SK-N-SH treated with all-trans-retinoic acid at 6 μM for 48 hours (cell line): ENCODE measurements around the gene KLK1.

ENCODE experiments used
- ATAC-seq: fragments of 200-7000 bp; cut with Tn5 transposase; 3 replicates; pipeline ENCODE4 v1.9.1; 2020; ENCODE audit warnings: mild to moderate bottlenecking, moderate library complexity
- ARNTL ChIP-seq: fragments of 450-650 bp; formaldehyde crosslinking; IDR thresholded peaks from 2 replicates; pipeline ENCODE4 v1.5.0; 2020; ENCODE audit warnings: low read depth, mild to moderate bottlenecking, moderate library complexity, borderline replicate concordance
- BACH2 ChIP-seq: fragments of 250-450 bp; sonication (Bioruptor Pico); IDR thresholded peaks from 2 replicates; pipeline ENCODE4 v1.9.0; 2021; ENCODE audit warnings: mild to moderate bottlenecking, borderline replicate concordance
- CSDC2 ChIP-seq: fragments of 250-450 bp; sonication (Bioruptor Pico); IDR thresholded peaks from 2 replicates; pipeline ENCODE4 v1.5.0; 2020; ENCODE audit warnings: mild to moderate bottlenecking, moderate library complexity
- ESRRG ChIP-seq: fragments of 250-450 bp; sonication (Bioruptor Pico); IDR thresholded peaks from 2 replicates; pipeline ENCODE4 v1.6.1; 2021; ENCODE audit warnings: mild to moderate bottlenecking
- GLIS3 ChIP-seq: fragments of 250-450 bp; sonication (Bioruptor Pico); IDR thresholded peaks from 2 replicates; pipeline ENCODE4 v1.5.0; 2020; ENCODE audit warnings: mild to moderate bottlenecking, moderate library complexity
- ISL1 ChIP-seq: fragments of 250-450 bp; sonication (Bioruptor Pico); IDR thresholded peaks from 2 replicates; pipeline ENCODE4 v2.1.2; 2022; ENCODE audit warnings: mild to moderate bottlenecking, moderate library complexity
- OSR1 ChIP-seq: fragments of 250-450 bp; sonication (Bioruptor Pico); IDR thresholded peaks from 2 replicates; pipeline ENCODE4 v1.8.0; 2022; ENCODE audit warnings: moderate library complexity, mild to moderate bottlenecking, inconsistent platforms
- PPARA ChIP-seq: fragments of 250-450 bp; sonication (Bioruptor Pico); IDR thresholded peaks from 2 replicates; pipeline ENCODE4 v1.5.0; 2020; ENCODE audit warnings: mild to moderate bottlenecking, borderline replicate concordance
- RARB ChIP-seq: fragments of 250-450 bp; sonication (Bioruptor Pico); IDR thresholded peaks from 2 replicates; pipeline ENCODE4 v1.8.0; 2021; ENCODE audit warnings: mild to moderate bottlenecking, moderate library complexity
- SNAI2 ChIP-seq: fragments of 250-450 bp; sonication (Bioruptor Pico); IDR thresholded peaks from 2 replicates; pipeline ENCODE4 v1.5.0; 2020; ENCODE audit warnings: mild to moderate bottlenecking, moderate library complexity
- TCF4 ChIP-seq: fragments of 250-450 bp; sonication (Bioruptor Pico); IDR thresholded peaks from 2 replicates; pipeline ENCODE4 v1.8.0; 2021; ENCODE audit warnings: mild to moderate bottlenecking, moderate library complexity, borderline replicate concordance
- TOX ChIP-seq: fragments of 250-450 bp; sonication (Bioruptor Pico); IDR thresholded peaks from 2 replicates; pipeline ENCODE4 v1.8.0; 2021; ENCODE audit warnings: mild to moderate bottlenecking, moderate library complexity, borderline replicate concordance
- ZC3H10 ChIP-seq: fragments of 250-450 bp; sonication (Bioruptor Pico); IDR thresholded peaks from 2 replicates; pipeline ENCODE4 v1.5.1; 2021; ENCODE audit warnings: mild to moderate bottlenecking, moderate library complexity
- ZFP3 ChIP-seq: fragments of 250-450 bp; sonication (Bioruptor Pico); IDR thresholded peaks from 2 replicates; pipeline ENCODE4 v1.5.0; 2020; ENCODE audit warnings: mild to moderate bottlenecking, moderate library complexity
- ZFP30 ChIP-seq: fragments of 450-650 bp; formaldehyde crosslinking; IDR thresholded peaks from 2 replicates; pipeline ENCODE4 v1.5.0; 2022; ENCODE audit warnings: mild to moderate bottlenecking, moderate library complexity
- ZNF565 ChIP-seq: fragments of 450-650 bp; formaldehyde crosslinking; conservative IDR thresholded peaks from 2 replicates; pipeline ENCODE4 v1.5.0; 2020; ENCODE audit warnings: low read depth, mild to moderate bottlenecking, moderate library complexity
- ZNF70 ChIP-seq: fragments of 450-650 bp; formaldehyde crosslinking; IDR thresholded peaks from 2 replicates; pipeline ENCODE4 v1.5.0; 2020; ENCODE audit warnings: mild to moderate bottlenecking, moderate library complexity
- ZNF8 ChIP-seq: fragments of 450-650 bp; formaldehyde crosslinking; IDR thresholded peaks from 2 replicates; pipeline ENCODE4 v1.5.0; 2020; ENCODE audit warnings: mild to moderate bottlenecking, moderate library complexity
- TF ChIP-seq, protein P1 (sequence below): fragments of 250-450 bp; sonication (Bioruptor Pico); IDR thresholded peaks from 2 replicates; pipeline ENCODE4 v1.5.1; 2021; ENCODE audit warnings: mild to moderate bottlenecking, moderate library complexity
- TF ChIP-seq, protein P2 (sequence below): fragments of 250-450 bp; sonication (Bioruptor Pico); IDR thresholded peaks from 2 replicates; pipeline ENCODE4 v1.5.0; 2020; ENCODE audit warnings: mild to moderate bottlenecking, moderate library complexity
- TF ChIP-seq, protein P3 (sequence below): fragments of 250-450 bp; sonication (Bioruptor Pico); IDR thresholded peaks from 2 replicates; pipeline ENCODE4 v1.8.0; 2021; ENCODE audit warnings: low read depth, mild to moderate bottlenecking, moderate library complexity, borderline replicate concordance
- TF ChIP-seq, protein P4 (sequence below): fragments of 250-450 bp; sonication (Bioruptor Pico); IDR thresholded peaks from 2 replicates; pipeline ENCODE4 v1.8.0; 2020; ENCODE audit warnings: mild to moderate bottlenecking, moderate library complexity, borderline replicate concordance
- TF ChIP-seq, protein P5 (sequence below): fragments of 250-450 bp; sonication (Bioruptor Pico); IDR thresholded peaks from 2 replicates; pipeline ENCODE4 v1.5.1; 2020; ENCODE audit warnings: low read depth, mild to moderate bottlenecking, moderate library complexity

KLK1 gene

DNA sequence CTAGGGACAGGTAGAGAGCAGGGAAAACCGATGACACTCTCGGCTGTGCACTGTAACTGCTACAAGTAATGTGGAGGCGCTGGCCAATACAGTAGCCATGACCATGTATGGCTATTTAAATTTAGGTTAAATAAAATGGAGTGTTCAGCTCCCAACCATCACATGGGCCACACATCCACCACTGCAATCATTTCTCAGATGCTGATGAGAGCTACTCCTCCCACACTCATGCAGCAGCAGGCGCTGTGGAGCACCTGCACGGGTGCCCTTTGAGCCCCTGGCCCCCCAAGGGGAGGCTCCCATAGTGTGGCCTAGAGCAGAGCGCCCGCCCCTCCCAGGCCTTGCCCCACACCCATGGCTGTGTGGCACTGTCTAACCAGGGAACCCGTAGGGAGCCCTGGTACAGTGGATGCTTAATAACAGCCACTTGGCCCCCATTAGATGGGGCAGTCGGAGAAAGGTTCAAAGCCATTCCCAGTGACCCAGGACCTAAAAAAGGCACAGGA, 27.4 kb downstream of the KLK1 start:
- TF ChIP-seq OSR1 (CRISPR knock-in tag) (no peak), GLIS3 (CRISPR knock-in tag) (no peak), ARNTL (CRISPR knock-in tag) (no peak), ESRRG (no peak), ZC3H10 (CRISPR knock-in tag) (no peak), ZNF70 (CRISPR knock-in tag) (no peak), ZNF565 (CRISPR knock-in tag) (no peak), TOX (CRISPR knock-in tag) (no peak), TCF4 (CRISPR knock-in tag) (no peak), ZFP30 (CRISPR knock-in tag) (no peak), ZFP3 (no peak), RARB (CRISPR knock-in tag) (no peak), SNAI2 (no peak), PPARA (CRISPR knock-in tag) (no peak), CSDC2 (CRISPR knock-in tag) (no peak), BACH2 (CRISPR knock-in tag) (no peak), ISL1 (CRISPR knock-in tag) (no peak)
- TF ChIP-seq, protein P1, sequence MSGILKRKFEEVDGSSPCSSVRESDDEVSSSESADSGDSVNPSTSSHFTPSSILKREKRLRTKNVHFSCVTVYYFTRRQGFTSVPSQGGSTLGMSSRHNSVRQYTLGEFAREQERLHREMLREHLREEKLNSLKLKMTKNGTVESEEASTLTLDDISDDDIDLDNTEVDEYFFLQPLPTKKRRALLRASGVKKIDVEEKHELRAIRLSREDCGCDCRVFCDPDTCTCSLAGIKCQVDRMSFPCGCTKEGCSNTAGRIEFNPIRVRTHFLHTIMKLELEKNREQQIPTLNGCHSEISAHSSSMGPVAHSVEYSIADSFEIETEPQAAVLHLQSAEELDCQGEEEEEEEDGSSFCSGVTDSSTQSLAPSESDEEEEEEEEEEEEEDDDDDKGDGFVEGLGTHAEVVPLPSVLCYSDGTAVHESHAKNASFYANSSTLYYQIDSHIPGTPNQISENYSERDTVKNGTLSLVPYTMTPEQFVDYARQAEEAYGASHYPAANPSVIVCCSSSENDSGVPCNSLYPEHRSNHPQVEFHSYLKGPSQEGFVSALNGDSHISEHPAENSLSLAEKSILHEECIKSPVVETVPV (CRISPR knock-in tag), result no peak
- TF ChIP-seq, protein P2, sequence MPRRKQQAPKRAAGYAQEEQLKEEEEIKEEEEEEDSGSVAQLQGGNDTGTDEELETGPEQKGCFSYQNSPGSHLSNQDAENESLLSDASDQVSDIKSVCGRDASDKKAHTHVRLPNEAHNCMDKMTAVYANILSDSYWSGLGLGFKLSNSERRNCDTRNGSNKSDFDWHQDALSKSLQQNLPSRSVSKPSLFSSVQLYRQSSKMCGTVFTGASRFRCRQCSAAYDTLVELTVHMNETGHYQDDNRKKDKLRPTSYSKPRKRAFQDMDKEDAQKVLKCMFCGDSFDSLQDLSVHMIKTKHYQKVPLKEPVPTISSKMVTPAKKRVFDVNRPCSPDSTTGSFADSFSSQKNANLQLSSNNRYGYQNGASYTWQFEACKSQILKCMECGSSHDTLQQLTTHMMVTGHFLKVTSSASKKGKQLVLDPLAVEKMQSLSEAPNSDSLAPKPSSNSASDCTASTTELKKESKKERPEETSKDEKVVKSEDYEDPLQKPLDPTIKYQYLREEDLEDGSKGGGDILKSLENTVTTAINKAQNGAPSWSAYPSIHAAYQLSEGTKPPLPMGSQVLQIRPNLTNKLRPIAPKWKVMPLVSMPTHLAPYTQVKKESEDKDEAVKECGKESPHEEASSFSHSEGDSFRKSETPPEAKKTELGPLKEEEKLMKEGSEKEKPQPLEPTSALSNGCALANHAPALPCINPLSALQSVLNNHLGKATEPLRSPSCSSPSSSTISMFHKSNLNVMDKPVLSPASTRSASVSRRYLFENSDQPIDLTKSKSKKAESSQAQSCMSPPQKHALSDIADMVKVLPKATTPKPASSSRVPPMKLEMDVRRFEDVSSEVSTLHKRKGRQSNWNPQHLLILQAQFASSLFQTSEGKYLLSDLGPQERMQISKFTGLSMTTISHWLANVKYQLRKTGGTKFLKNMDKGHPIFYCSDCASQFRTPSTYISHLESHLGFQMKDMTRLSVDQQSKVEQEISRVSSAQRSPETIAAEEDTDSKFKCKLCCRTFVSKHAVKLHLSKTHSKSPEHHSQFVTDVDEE (CRISPR knock-in tag), result no peak
- TF ChIP-seq, protein P3, sequence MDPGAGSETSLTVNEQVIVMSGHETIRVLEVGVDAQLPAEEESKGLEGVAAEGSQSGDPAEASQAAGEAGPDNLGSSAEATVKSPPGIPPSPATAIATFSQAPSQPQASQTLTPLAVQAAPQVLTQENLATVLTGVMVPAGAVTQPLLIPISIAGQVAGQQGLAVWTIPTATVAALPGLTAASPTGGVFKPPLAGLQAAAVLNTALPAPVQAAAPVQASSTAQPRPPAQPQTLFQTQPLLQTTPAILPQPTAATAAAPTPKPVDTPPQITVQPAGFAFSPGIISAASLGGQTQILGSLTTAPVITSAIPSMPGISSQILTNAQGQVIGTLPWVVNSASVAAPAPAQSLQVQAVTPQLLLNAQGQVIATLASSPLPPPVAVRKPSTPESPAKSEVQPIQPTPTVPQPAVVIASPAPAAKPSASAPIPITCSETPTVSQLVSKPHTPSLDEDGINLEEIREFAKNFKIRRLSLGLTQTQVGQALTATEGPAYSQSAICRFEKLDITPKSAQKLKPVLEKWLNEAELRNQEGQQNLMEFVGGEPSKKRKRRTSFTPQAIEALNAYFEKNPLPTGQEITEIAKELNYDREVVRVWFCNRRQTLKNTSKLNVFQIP (CRISPR knock-in tag), result no peak
- no peak for ATAC-seq

DNA sequence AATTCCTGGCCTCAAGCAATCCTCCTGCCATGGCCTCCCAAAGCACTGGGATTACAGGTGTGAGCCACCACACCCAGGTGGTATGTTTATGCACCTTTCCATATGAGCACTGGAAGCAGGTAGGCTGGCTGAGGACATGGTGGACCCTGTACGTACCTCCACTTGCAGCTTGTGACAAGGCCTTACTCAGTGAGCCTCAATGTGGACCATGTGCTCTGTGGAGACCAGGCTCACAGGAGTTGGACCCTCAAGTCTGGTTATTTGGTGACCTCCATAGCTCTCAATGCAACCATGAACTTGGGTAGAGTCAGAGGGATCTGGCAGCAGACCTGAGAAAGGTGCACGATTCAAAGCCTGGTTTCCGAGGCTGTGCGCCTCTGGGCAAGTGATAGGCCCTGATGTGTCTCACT, 27.9 kb downstream of the KLK1 start:
- TF ChIP-seq ESRRG (no peak), GLIS3 (CRISPR knock-in tag) (no peak), ZFP30 (CRISPR knock-in tag) (no peak), ZNF70 (CRISPR knock-in tag) (no peak), ZNF565 (CRISPR knock-in tag) (no peak), OSR1 (CRISPR knock-in tag) (no peak), RARB (CRISPR knock-in tag) (no peak), ZNF8 (CRISPR knock-in tag) (no peak), ISL1 (CRISPR knock-in tag) (no peak)
- TF ChIP-seq, protein P4, sequence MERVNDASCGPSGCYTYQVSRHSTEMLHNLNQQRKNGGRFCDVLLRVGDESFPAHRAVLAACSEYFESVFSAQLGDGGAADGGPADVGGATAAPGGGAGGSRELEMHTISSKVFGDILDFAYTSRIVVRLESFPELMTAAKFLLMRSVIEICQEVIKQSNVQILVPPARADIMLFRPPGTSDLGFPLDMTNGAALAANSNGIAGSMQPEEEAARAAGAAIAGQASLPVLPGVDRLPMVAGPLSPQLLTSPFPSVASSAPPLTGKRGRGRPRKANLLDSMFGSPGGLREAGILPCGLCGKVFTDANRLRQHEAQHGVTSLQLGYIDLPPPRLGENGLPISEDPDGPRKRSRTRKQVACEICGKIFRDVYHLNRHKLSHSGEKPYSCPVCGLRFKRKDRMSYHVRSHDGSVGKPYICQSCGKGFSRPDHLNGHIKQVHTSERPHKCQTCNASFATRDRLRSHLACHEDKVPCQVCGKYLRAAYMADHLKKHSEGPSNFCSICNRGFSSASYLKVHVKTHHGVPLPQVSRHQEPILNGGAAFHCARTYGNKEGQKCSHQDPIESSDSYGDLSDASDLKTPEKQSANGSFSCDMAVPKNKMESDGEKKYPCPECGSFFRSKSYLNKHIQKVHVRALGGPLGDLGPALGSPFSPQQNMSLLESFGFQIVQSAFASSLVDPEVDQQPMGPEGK, result no peak
- TF ChIP-seq, protein P2 (CRISPR knock-in tag), result no peak
- TF ChIP-seq, protein P5, sequence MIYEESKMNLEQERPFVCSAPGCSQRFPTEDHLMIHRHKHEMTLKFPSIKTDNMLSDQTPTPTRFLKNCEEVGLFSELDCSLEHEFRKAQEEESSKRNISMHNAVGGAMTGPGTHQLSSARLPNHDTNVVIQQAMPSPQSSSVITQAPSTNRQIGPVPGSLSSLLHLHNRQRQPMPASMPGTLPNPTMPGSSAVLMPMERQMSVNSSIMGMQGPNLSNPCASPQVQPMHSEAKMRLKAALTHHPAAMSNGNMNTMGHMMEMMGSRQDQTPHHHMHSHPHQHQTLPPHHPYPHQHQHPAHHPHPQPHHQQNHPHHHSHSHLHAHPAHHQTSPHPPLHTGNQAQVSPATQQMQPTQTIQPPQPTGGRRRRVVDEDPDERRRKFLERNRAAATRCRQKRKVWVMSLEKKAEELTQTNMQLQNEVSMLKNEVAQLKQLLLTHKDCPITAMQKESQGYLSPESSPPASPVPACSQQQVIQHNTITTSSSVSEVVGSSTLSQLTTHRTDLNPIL (CRISPR knock-in tag), result no peak
- no peak for ATAC-seq
